HEK293 (cell line): Measurements from ENCODE around the gene LRRN2.

Source experiments
- CTCF ChIA-PET: fragments of 350-600 bp; formaldehyde crosslinking; extraction: SDS; loops from one replicate; lab custom pipeline; 2021; ENCODE audit warnings: antibody characterized with exemption; lab: Yijun Ruan, JAX
- POLR2A ChIA-PET: fragments of 300-600 bp; formaldehyde crosslinking; extraction: SDS; loops from one replicate; lab custom pipeline; 2020; ENCODE audit warnings: antibody characterized with exemption, inconsistent platforms; lab: Yijun Ruan, JAX
- H3K27ac ChIP-seq: fragments of 200-500 bp; sonication (Bioruptor generic); 2 replicates; pipeline ENCODE4 v1.5.1; 2014; ENCODE audit warnings: low read depth, low read length, control low read depth, inconsistent platforms; ENCODE audit errors: extremely low read depth
- H3K36me3 ChIP-seq, 2 experiments: fragments of 200-500 bp in 1 of 2; sonication (Bioruptor generic) in 1 of 2; 1 replicate in 1 of 2; 2 replicates in 1 of 2; pipeline ENCODE4 v1.5.1; 2014 to 2017; ENCODE audit warnings: inconsistent platforms in 2 of 2, low read length in 2 of 2; ENCODE audit not compliant: control insufficient read depth in 2 of 2, insufficient read depth in 1 of 2
- H3K4me1 ChIP-seq: fragments of 200-500 bp; sonication (Bioruptor generic); 2 replicates; pipeline ENCODE4 v1.5.1; 2014; ENCODE audit warnings: mild to moderate bottlenecking, low read length, inconsistent platforms; ENCODE audit not compliant: control insufficient read depth, insufficient read depth
- H3K4me3 ChIP-seq: 2 replicates; pipeline ENCODE4 v1.5.1; 2011; ENCODE audit warnings: low read depth, mild to moderate bottlenecking, control low read depth, low read length, moderate library complexity
- H3K9me3 ChIP-seq: fragments of 200-500 bp; sonication (Bioruptor generic); 2 replicates; pipeline ENCODE4 v1.5.1; 2014; ENCODE audit warnings: low read depth, low read length, inconsistent platforms; ENCODE audit not compliant: control insufficient read depth, insufficient read depth
- GLIS1 ChIP-seq: fragments of 450-650 bp; formaldehyde crosslinking; IDR thresholded peaks from 2 replicates; pipeline ENCODE4 v1.5.1; 2016; ENCODE audit warnings: missing biosample characterization, missing genetic modification characterization
- KLF7 ChIP-seq: fragments of 450-650 bp; formaldehyde crosslinking; IDR thresholded peaks from 2 replicates; pipeline ENCODE4 v1.5.1; 2016; ENCODE audit warnings: missing biosample characterization, missing genetic modification characterization, borderline replicate concordance
- OSR2 ChIP-seq: fragments of 450-650 bp; formaldehyde crosslinking; IDR thresholded peaks from 2 replicates; pipeline ENCODE4 v1.5.1; 2016; ENCODE audit warnings: missing biosample characterization, missing genetic modification characterization
- RBAK ChIP-seq: fragments of 450-650 bp; formaldehyde crosslinking; IDR thresholded peaks from 2 replicates; pipeline ENCODE4 v1.5.1; 2016; ENCODE audit warnings: missing biosample characterization, missing genetic modification characterization
- ZBTB10 ChIP-seq: fragments of 450-650 bp; formaldehyde crosslinking; IDR thresholded peaks from 2 replicates; pipeline ENCODE4 v1.5.1; 2016; ENCODE audit warnings: missing biosample characterization, missing genetic modification characterization
- ZIC2 ChIP-seq: fragments of 450-650 bp; formaldehyde crosslinking; IDR thresholded peaks from 2 replicates; pipeline ENCODE4 v1.5.1; 2016; ENCODE audit warnings: missing biosample characterization, missing genetic modification characterization
- ZNF112 ChIP-seq: fragments of 450-650 bp; formaldehyde crosslinking; IDR thresholded peaks from 2 replicates; pipeline ENCODE4 v1.5.0; 2017; ENCODE audit warnings: missing biosample characterization, missing genetic modification characterization
- ZNF211 ChIP-seq: fragments of 450-650 bp; formaldehyde crosslinking; IDR thresholded peaks from 2 replicates; pipeline ENCODE4 v1.5.1; 2016; ENCODE audit warnings: low read depth, missing biosample characterization, missing genetic modification characterization
- ZNF221 ChIP-seq: fragments of 450-650 bp; formaldehyde crosslinking; IDR thresholded peaks from 2 replicates; pipeline ENCODE4 v1.5.1; 2017; ENCODE audit warnings: missing biosample characterization, missing genetic modification characterization, borderline replicate concordance
- ZNF23 ChIP-seq: fragments of 450-650 bp; formaldehyde crosslinking; IDR thresholded peaks from 2 replicates; pipeline ENCODE4 v1.5.1; 2016; ENCODE audit warnings: missing biosample characterization, missing genetic modification characterization, borderline replicate concordance
- ZNF26 ChIP-seq: fragments of 450-650 bp; formaldehyde crosslinking; IDR thresholded peaks from 2 replicates; pipeline ENCODE4 v1.5.1; 2016; ENCODE audit warnings: missing biosample characterization, missing genetic modification characterization
- ZNF311 ChIP-seq: fragments of 450-650 bp; formaldehyde crosslinking; IDR thresholded peaks from 2 replicates; pipeline ENCODE4 v1.5.1; 2017; ENCODE audit warnings: missing biosample characterization, missing genetic modification characterization, borderline replicate concordance
- ZNF366 ChIP-seq: fragments of 450-650 bp; formaldehyde crosslinking; conservative IDR thresholded peaks from 2 replicates; pipeline ENCODE4 v1.5.1; 2016; ENCODE audit warnings: missing biosample characterization, missing genetic modification characterization
- ZNF398 ChIP-seq: fragments of 450-650 bp; formaldehyde crosslinking; IDR thresholded peaks from 2 replicates; pipeline ENCODE4 v1.5.1; 2017; ENCODE audit warnings: missing biosample characterization, missing genetic modification characterization
- ZNF423 ChIP-seq: fragments of 450-650 bp; formaldehyde crosslinking; IDR thresholded peaks from 2 replicates; pipeline ENCODE4 v1.5.1; 2016; ENCODE audit warnings: missing biosample characterization, missing genetic modification characterization
- ZNF521 ChIP-seq: fragments of 450-650 bp; formaldehyde crosslinking; IDR thresholded peaks from 2 replicates; pipeline ENCODE4 v1.5.1; 2017; ENCODE audit warnings: missing biosample characterization, mild to moderate bottlenecking, missing genetic modification characterization
- ZNF560 ChIP-seq: fragments of 450-650 bp; formaldehyde crosslinking; IDR thresholded peaks from 2 replicates; pipeline ENCODE4 v1.5.1; 2017; ENCODE audit warnings: missing biosample characterization, missing genetic modification characterization, borderline replicate concordance
- ZNF623 ChIP-seq: fragments of 450-650 bp; formaldehyde crosslinking; IDR thresholded peaks from 2 replicates; pipeline ENCODE4 v1.5.1; 2016; ENCODE audit warnings: missing biosample characterization, missing genetic modification characterization
- ZNF626 ChIP-seq: fragments of 450-650 bp; sonication (Bioruptor Pico); formaldehyde crosslinking; IDR thresholded peaks from 2 replicates; pipeline ENCODE4 v1.5.1; 2018; ENCODE audit warnings: missing biosample characterization, missing genetic modification characterization, inconsistent platforms
- ZNF76 ChIP-seq: fragments of 450-650 bp; formaldehyde crosslinking; IDR thresholded peaks from 2 replicates; pipeline ENCODE4; 2016; ENCODE audit warnings: low read depth, missing biosample characterization, missing genetic modification characterization, borderline replicate concordance
- ZNF785 ChIP-seq: fragments of 450-650 bp; formaldehyde crosslinking; IDR thresholded peaks from 2 replicates; pipeline ENCODE4 v1.5.1; 2016; ENCODE audit warnings: missing biosample characterization, missing genetic modification characterization
- ZNF791 ChIP-seq: fragments of 450-650 bp; formaldehyde crosslinking; IDR thresholded peaks from 2 replicates; pipeline ENCODE4 v1.5.1; 2016; ENCODE audit warnings: missing biosample characterization, missing genetic modification characterization
- TF ChIP-seq, protein P1 (sequence below): fragments of 450-650 bp; formaldehyde crosslinking; IDR thresholded peaks from 2 replicates; pipeline ENCODE4 v1.5.1; 2016; ENCODE audit warnings: missing biosample characterization, missing genetic modification characterization

The LRRN2 gene

DNA sequence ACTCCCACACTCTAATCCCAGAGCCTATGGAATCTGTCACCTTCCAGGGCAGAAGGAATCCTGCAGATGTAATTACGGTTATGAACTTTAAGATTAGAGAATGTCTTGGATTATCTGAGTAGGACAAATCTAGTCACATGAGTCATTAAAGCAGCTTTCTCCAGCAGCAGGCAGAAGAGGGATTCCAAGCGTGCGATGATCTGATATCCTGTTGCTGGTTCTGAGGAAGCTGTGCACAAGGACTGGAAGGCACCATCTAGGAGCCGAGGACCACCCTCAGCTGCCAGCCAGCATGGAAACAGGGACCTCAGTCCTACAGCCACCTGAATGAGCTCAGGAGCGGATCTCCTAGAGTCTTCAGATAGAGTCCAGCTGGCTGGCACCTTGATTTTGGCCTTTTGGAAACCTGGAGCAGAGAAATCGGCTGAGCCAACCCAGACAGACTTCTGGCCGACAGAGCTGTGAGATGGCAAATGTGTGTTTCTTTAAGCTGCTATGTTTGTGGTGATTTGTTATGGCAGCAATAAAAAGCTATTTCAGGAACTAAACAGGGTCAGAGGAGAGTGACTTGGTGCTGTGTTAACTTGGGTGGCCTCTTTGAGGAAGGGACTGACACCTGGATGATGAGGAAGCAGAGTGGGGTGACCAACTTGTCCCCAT, 34.5 kb downstream of the LRRN2 start (continued):
- TF ChIP-seq ZBTB10 (tag by site-specific recombination) = no peak
- TF ChIP-seq ZNF211 (tag by site-specific recombination) = no peak
- no peak for TF ChIP-seq ZNF366
- TF ChIP-seq OSR2 = peak; percentile 68
- no peak for TF ChIP-seq ZNF23

DNA sequence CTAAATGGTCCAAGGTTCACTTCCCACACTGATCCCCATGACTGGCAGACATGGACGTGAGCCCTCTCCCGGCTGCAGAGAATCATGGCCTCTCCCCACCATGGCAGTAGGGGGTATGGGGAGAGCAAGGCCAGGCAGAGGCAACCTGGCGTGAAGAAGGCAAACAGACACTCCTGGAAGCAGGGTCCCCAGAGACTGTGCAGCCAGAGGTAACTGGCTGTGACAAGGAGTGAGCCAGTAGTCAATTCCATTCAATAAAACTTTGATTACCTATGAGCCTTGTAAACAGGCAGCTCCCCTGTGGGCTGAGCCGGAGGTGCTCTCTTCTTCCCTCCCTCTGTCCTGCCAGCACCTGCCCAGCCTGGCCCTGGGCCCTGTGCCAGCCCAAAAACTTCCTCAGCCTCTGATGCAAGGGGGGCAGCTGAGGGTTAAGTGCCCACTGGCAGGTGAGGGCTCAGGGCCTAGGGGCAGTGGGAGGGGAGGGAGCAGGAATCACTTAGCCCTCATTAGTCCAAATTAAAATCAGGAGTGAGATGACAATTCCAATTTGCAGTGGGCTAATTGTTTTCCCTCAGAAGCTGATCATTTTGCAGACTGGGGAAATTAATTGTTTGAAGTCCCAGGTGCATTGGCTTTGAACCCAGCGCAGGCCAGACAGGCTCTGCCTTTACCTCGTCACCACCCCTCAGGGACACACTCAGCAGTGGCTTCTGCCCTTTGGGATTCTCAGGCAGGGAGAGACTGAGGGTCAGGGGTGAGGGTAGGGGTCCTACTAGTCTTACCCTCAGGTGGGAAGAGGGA, 35.6 kb downstream of the LRRN2 start:
- H3K9me3 ChIP-seq = no peaks in the 10 kb centered on the region
- CTCF ChIA-PET = no interaction called here
- TF ChIP-seq ZNF626 (tag by site-specific recombination) = no peak
- no peak for TF ChIP-seq ZNF560 (tag by site-specific recombination)
- TF ChIP-seq ZNF311 (tag by site-specific recombination) = no peak
- no peak for TF ChIP-seq ZNF521
- no peak for TF ChIP-seq RBAK (tag by site-specific recombination)
- no peak for TF ChIP-seq ZNF221 (tag by site-specific recombination)
- TF ChIP-seq ZNF26 (tag by site-specific recombination) = no peak
- TF ChIP-seq ZNF785 (tag by site-specific recombination) = no peak
- no peak for TF ChIP-seq KLF7 (tag by site-specific recombination)
- no peak for TF ChIP-seq ZNF791 (tag by site-specific recombination)
- TF ChIP-seq ZNF623 (tag by site-specific recombination) = no peak
- peak; percentile 24; the same call in 1 of the 2 replicates for TF ChIP-seq GLIS1 (tag by site-specific recombination)
- no peak for TF ChIP-seq ZNF112 (tag by site-specific recombination)
- TF ChIP-seq ZNF398 = no peak
- TF ChIP-seq ZNF76 (tag by site-specific recombination) = no peak
- TF ChIP-seq, protein P1, sequence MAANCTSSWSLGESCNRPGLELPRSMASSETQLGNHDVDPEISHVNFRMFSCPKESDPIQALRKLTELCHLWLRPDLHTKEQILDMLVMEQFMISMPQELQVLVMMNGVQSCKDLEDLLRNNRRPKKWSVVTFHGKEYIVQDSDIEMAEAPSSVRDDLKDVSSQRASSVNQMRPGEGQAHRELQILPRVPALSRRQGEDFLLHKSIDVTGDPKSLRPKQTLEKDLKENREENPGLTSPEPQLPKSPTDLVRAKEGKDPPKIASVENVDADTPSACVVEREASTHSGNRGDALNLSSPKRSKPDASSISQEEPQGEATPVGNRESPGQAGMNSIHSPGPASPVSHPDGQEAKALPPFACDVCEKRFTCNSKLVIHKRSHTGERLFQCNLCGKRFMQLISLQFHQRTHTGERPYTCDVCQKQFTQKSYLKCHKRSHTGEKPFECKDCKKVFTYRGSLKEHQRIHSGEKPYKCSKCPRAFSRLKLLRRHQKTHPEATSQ (tag by site-specific recombination) = no peak
- peak; percentile 63 for TF ChIP-seq ZNF423 (tag by site-specific recombination)
- peak; percentile 90 for TF ChIP-seq ZIC2 (tag by site-specific recombination)
- peak; percentile 39; the same call in 1 of the 2 replicates for TF ChIP-seq OSR2
- no peaks in the 10 kb centered on the region for H3K36me3 ChIP-seq
- POLR2A ChIA-PET = no interaction called here
- no peak overlapping the region for H3K27ac ChIP-seq
- no peak overlapping the region for H3K4me3 ChIP-seq
- H3K4me1 ChIP-seq = peaks cover 3% of the 10 kb centered on the region; the same call in 1 of the 2 replicates
